Erythroblast (primary cell): ENCODE measurements around the gene BIRC6.
"Not testable (repeated sequence)": the region's sequence is repeated elsewhere in the genome, so short reads cannot be mapped to it uniquely, and the experiment has no call there.

ENCODE experiments used
- DNase-seq, 2 experiments: peaks; one replicate each; lab custom pipeline; 2025; lab: John Stamatoyannopoulos, UW
- GATA1 ChIP-seq: IDR thresholded peaks from 2 replicates; pipeline ENCODE4 v1.6.1; 2011; ENCODE audit warnings: low read depth, mild to moderate bottlenecking, control low read depth, low read length, moderate library complexity
- POLR2A ChIP-seq: IDR thresholded peaks from 2 replicates; pipeline ENCODE4 v1.6.1; 2011; ENCODE audit warnings: mild to moderate bottlenecking, low read length

The BIRC6 gene, protein sequence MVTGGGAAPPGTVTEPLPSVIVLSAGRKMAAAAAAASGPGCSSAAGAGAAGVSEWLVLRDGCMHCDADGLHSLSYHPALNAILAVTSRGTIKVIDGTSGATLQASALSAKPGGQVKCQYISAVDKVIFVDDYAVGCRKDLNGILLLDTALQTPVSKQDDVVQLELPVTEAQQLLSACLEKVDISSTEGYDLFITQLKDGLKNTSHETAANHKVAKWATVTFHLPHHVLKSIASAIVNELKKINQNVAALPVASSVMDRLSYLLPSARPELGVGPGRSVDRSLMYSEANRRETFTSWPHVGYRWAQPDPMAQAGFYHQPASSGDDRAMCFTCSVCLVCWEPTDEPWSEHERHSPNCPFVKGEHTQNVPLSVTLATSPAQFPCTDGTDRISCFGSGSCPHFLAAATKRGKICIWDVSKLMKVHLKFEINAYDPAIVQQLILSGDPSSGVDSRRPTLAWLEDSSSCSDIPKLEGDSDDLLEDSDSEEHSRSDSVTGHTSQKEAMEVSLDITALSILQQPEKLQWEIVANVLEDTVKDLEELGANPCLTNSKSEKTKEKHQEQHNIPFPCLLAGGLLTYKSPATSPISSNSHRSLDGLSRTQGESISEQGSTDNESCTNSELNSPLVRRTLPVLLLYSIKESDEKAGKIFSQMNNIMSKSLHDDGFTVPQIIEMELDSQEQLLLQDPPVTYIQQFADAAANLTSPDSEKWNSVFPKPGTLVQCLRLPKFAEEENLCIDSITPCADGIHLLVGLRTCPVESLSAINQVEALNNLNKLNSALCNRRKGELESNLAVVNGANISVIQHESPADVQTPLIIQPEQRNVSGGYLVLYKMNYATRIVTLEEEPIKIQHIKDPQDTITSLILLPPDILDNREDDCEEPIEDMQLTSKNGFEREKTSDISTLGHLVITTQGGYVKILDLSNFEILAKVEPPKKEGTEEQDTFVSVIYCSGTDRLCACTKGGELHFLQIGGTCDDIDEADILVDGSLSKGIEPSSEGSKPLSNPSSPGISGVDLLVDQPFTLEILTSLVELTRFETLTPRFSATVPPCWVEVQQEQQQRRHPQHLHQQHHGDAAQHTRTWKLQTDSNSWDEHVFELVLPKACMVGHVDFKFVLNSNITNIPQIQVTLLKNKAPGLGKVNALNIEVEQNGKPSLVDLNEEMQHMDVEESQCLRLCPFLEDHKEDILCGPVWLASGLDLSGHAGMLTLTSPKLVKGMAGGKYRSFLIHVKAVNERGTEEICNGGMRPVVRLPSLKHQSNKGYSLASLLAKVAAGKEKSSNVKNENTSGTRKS (N-terminal part only)

DNA sequence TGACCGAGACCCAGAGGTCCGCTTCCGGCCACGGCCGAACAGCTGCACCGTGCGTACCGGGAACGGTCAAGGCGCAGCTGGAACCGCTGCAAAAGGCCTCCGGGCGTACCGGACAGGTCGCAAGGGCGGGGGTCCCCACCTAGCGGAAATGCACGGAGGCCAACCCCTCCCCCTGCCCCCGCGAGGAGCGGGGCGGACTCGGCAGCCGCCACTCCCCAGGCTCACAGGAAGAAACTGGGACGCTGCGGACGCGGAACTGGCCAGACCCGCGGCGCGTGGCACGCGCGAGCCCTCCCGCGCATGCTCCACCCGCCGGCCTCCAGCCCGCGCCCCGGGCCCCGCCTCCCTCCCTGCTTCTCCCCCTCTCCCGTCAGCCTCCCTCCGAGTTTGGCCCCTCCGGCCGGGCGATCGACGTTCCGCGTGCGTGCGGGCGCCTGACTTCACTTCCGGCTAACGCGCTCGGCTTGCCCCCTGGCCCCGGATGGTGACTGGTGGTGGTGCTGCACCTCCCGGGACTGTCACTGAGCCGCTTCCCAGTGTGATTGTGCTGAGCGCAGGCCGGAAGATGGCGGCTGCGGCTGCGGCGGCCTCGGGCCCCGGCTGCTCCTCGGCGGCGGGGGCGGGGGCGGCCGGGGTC, at the start of gene BIRC6:
Gene BIRC6 (plus strand): TSS at position 343 of the 637 bp plus-strand sequence. CDS start 139 bp downstream, at position 482.
- TF ChIP-seq GATA1: no peak
- TF ChIP-seq POLR2A: peak; percentile 94
- peak; percentile 96 for DNase-seq

DNA sequence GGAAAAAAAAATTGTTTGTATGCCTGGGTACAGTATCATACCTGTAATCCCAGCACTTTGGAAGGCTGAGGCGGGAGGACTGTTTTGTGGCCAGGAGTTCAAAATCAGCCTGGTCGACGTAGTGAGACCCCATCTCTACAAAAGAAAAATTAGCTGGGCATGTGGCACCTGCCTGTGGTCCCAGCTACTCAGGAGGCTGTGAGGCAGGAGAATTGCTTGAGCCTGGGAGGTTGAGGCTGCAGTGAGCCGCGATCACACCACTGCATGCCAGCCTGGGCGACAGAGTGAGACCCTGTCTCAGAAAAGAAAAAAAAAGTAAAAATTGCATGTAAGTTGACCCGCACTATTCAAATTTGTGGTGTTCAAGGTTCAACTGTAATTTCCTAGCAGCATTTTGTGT, 46.2 kb upstream of the BIRC6 start:
- no peak for DNase-seq
- TF ChIP-seq POLR2A: no peak
- no peak for TF ChIP-seq GATA1

DNA sequence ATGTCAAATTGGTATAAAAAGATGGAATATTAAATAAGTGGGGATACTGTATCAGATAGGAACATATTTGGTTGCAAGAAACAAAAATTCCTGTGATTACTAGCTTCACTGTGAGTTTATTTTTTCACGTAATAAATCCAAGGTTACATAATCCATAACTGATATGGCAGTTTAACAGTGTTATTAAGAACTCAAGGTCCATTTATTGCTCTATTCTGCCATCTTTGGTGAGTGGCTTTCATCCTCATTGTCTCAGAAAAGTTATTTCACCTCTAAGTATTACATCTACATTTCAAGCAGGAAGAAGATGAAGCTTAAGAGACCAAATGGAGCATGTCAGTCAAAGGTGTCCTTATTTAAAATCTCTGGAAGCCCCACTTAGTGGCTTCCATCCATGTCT, 41.9 kb upstream of the BIRC6 start:
- no peak for TF ChIP-seq GATA1
- no peak for TF ChIP-seq POLR2A
- DNase-seq: no peak

DNA sequence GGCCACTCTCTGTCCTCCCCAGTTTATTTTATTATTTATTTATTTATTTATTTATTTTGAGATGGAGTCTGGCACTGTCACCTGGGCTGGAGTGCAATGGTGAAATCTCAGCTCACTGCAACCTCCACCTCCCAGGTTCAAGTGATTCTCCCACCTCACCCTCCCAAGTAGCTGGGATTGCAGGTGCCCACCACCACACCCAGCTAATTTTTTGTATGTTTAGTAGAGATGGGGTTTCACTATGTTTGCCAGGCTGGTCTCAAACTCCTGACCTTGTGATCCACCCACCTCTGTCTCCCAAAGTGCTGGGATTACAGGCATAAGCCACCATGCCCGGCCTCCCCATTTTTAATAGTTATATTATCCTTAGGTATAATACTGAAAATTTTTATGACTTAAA, 28.1 kb upstream of the BIRC6 start:
- DNase-seq: not testable (repeated sequence)

DNA sequence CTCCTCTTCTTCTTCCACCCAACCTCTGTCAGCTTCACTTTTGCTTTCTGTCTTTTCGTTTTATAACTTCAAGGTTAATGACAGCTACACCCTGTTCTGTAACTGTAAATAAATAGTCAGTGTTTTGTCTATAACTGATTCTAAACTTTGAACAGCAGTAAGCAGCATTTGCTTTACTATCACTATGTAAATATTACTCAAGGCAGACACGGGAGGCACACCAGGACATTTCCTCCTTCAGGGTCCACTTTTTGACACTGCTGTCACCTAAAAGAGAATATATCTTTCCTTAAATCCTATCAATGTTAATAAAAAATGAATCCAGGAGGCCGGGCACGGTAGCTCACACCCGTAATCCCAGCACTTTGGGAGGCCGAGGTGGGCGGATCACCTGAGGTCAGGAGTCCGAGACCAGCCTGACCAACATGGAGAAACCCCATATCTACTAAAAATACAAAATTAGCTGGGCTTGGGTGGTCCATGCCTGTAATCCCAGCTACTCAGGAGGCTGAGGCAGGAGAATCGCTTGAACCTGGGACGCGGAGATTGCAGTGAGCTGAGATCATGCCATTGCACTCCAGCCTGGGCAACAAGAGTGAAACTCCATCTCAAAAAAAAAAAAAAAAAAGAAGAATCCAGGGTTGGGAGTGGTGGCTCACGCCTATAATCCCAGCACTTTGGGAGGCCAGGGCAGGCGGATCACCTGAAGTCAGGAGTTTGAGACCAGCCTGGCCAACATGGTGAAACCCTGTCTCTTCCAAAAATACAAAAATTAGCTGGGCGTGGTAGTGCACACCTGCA, 27.4 kb upstream of the BIRC6 start:
- DNase-seq: not testable (repeated sequence)

DNA sequence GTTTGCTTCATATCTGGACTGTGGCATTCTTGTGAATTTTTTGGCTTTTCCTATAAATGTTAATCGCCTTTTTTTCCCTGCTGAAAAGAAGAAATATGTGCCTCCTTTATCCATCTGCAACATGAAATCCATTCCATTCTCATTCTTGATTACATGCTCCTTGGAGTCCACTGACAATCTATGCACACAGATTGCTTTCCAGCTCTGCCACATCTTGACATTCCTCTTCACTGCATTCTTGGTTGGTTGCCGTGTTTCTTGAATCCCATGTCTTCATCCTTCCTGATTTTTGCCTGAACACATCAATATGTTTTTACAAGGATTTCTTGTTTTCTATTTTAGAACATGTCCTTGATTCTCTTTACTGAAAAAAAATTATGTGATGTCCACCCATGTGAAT, 26.7 kb upstream of the BIRC6 start:
- no peak for TF ChIP-seq POLR2A
- no peak for DNase-seq

DNA sequence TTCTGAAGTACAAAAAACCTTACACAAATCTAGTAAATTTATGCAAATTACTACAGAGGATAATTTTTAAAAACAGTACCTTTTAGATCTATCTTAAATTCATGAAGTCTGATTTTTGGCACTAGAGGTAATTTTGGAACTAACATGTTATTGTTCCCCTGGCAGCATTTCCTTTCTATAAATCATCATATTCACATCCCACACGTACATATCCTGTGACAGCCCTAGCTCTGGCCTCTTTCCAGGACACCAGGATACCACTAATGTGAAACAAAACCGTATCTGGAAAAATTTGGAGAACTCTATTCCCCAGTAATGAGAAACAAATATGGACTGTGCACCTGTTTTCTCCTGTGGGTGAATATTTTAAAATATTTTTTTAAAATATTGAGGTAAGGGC, 14.0 kb upstream of the BIRC6 start:
- TF ChIP-seq GATA1 (no peak), POLR2A (no peak)
- no peak for DNase-seq

DNA sequence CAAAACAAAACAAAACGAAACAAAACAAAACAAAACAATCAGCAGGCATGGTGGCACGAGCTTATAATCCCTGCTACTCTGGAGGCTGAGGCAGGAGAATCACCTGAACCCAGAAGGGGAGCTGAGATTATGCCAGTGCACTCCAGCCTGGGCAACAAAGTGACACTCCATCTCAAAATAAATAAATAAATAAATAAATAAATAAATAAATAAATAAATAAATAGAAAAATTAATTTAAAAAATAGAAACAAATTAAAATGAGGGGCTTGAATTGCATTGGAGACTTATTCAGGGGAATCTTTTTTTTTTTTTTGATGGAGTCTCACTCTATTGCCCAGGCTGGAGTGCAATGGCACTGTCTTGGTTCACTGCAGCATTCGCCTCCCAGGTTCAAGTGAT, 6.0 kb upstream of the BIRC6 start:
- not testable (repeated sequence) for DNase-seq

DNA sequence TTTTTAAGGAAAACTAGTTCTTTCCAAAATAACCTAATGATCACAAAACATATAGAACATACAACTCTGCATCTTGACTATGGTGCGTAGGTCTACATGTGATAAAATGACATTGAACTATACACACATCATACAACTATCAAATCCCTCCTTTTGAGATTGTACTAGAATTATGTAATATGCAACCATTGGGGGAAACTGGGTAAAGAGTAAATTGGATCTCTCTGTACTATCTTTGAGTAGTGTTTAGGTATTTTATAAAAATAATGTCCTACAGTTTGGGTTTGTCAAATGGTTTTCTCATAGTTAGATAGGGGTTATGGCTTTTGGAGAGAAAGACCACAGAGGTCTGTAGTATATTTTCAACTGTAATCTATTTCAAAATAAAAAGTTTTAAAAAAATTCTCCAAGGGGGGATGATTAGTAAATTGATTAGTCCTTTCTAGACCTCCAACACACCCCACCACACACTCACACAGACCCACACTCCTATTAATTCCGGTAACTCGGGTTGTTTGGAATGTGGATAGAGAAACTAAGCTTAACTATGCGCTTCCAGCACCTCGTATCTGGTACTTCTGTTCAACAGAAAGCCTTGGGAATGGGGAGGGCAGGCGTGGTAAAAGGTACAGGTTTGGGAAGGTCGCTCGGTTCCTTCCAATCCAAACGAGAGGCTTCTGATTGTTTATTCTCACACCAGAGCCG, 695 bp upstream of the BIRC6 start:
- TF ChIP-seq GATA1 (no peak), POLR2A (no peak)
- DNase-seq: peak; percentile 42 to 49

DNA sequence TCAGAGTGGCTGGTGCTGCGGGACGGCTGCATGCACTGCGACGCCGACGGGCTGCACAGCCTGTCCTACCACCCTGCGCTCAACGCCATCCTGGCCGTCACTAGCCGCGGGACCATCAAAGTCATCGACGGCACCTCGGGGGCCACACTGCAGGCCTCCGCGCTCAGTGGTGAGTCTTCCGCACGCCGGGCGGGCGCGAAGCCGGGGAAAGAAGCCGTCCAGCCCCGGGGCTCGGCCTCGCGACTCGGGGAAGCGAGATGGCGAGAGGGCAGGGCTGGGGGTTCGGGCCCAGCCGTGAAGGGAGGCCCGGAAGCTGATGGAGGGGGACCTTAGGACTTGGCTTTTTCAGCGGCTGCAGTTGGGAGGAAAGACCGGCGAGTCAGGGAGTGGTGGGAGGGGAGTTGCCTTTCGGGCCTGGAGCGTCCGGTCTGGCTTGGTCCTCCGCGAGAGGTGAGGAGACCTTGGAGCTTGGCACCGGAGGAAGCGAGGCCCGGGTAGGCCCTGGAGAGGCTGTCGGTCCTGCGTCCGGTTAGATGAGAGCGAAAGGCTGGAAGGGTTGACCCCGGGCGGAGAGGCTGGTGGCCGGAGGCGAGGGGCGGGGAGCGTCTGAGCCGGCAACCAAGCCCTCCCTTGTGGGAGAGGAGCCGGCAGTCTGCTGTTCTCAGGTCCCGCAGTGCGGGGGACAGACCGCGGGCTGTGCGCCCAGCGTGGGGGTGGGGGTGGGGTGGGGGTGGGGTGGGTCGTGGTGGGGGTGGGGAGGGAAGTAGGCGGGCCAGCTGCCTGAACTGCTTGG, 691 bp downstream of the BIRC6 start:
- TF ChIP-seq POLR2A (no peak), GATA1 (no peak)

DNA sequence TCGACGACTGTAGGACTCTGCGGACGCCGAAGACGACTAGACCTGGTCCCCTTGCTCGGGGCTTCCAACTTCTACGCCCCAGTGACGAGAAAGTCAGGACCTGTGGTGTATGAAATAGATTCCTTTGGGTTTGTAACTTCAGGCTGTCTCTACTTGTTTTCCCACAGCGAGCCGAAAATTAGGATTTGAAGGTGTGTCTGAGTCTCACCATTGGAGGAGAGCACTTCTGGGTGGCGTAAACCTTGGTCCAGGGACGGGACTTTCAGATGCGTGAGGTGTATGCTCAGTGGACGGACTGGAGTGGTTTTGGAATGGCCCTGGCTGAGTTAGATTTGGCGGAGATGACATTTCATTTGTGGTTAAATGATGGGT, 1.3 kb downstream of the BIRC6 start:
- TF ChIP-seq GATA1 (no peak), POLR2A (no peak)
- DNase-seq: peak in 1 of 2 experiments; percentile 64

More for the DNA sequence above, 691 bp downstream of the BIRC6 start:
- DNase-seq: peak; percentile 72 to 82

DNA sequence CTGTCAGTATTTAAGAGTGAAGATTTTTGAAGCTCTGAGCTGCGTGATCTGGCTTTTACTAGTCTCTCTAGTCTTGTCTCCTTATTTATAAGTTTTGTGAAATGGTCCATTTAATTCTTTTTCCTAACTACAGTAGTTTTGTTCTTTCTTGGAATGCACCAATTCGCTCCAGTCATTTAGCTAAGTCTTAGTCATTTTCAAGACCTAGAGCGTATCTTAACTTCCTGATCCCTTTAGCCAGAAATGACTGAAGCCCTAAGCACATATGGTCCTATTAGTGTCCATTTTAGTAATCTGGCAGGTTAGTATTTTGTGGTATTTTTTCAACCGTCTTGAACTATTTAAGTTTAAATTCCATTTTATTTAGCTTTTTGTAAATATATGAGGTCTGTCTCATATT, 3.6 kb downstream of the BIRC6 start:
- no peak for DNase-seq
- no peak for TF ChIP-seq POLR2A
- TF ChIP-seq GATA1: no peak

DNA sequence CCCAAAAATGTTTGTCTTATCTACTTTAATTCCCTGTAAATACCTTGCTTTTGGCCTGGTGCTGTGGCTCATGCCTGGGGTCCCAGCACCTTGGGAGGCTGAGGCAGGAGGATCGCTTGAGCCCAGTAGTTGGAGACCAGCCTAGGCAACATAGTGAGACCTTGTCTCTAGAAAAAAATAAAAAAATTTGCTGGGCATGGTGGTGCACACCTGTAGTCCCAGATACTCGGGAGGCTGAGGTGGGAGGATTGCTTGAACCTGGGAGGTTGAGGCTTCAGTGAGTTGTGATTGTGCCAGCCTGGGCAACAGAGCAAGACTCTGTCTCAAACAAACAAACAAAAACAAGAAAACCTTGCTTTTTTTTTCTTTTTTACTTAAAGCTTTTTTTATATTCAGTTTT, 6.2 kb downstream of the BIRC6 start:
- DNase-seq: not testable (repeated sequence)
